GM12875 (cell line): ENCODE data around the gene SYT6.

Experiments
- H3K4me3 ChIP-seq: one replicate; pipeline ENCODE4 v1.5.1; 2011; ENCODE audit warnings: low read depth, low read length, control low read depth
- TF ChIP-seq, protein P1 (sequence below): IDR thresholded peaks from 2 replicates; pipeline ENCODE4 v1.5.1; 2011; ENCODE audit warnings: low read depth, mild to moderate bottlenecking, control low read depth, inconsistent platforms, low read length, moderate library complexity, borderline replicate concordance; ENCODE audit not compliant: insufficient read depth

Gene SYT6

DNA sequence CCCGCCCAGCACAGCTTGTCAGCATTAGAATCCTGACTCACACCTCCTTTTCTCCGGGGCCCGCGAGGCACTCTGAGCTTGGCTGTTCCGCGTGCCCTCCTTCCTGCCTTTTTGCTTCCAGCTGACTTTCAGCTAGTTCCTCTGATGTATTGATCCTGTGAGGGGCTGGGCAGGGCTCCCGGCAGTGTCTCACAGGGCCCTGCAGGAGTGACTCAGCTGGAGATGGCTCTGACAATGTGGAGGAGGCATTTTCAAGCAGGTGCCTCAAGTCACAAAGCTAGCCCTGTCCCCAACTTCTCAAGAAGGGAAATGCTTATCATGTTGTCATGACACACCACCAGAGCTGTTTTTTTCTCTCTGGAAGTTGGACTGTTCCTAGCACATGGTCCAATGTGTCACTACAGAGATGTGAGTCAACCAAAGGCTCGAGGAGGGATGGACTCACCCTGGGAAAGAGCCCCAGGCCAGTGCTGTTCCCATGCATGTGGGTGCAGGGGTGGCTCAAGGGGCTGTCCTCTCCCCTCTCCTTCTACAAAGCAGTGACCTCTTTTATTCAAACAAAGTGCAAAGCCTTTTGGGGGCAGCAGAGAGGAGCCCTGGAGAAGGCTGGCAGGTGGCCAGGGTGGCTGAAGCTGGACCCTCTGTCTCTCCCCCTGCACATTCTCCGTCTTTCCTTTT is 30.6 kb downstream of the SYT6 start:
- TF ChIP-seq, protein P1, sequence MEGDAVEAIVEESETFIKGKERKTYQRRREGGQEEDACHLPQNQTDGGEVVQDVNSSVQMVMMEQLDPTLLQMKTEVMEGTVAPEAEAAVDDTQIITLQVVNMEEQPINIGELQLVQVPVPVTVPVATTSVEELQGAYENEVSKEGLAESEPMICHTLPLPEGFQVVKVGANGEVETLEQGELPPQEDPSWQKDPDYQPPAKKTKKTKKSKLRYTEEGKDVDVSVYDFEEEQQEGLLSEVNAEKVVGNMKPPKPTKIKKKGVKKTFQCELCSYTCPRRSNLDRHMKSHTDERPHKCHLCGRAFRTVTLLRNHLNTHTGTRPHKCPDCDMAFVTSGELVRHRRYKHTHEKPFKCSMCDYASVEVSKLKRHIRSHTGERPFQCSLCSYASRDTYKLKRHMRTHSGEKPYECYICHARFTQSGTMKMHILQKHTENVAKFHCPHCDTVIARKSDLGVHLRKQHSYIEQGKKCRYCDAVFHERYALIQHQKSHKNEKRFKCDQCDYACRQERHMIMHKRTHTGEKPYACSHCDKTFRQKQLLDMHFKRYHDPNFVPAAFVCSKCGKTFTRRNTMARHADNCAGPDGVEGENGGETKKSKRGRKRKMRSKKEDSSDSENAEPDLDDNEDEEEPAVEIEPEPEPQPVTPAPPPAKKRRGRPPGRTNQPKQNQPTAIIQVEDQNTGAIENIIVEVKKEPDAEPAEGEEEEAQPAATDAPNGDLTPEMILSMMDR = no peak

DNA sequence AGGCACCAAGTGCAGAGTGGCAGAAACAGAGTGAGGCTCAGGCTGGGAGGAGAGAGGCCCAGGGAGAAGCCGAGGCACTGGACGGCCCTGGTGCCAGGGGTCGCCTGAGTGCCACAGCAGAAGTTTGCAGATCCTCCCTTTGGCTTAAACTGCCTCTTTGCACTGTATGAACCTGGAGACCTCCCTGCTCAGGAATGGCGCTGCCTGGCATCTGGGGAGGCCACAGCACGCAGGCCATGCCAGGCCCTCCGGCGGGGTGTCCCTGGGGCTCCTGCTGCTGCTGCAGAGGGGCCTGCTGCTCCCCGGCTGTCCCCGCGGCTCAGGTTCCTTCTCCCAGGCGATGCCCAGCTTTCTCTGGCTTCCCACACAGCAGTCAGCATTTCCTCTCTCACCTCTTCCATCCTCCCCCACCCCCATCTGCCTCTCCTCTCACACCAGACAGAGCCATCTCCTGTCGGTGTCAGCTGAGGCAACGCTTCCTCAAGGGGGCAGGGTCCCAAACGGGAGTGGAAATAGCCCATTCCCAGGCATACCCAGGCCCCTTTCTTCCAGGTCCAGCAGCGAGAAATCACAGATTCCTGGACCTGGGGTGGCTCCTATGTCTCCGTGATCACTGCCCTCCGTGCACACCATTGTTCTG is 35.2 kb downstream of the SYT6 start:
- TF ChIP-seq, protein P1 = no peak
- no peak overlapping the region for H3K4me3 ChIP-seq

More for the DNA sequence above, 30.6 kb downstream of the SYT6 start:
- H3K4me3 ChIP-seq = no peak overlapping the region

DNA sequence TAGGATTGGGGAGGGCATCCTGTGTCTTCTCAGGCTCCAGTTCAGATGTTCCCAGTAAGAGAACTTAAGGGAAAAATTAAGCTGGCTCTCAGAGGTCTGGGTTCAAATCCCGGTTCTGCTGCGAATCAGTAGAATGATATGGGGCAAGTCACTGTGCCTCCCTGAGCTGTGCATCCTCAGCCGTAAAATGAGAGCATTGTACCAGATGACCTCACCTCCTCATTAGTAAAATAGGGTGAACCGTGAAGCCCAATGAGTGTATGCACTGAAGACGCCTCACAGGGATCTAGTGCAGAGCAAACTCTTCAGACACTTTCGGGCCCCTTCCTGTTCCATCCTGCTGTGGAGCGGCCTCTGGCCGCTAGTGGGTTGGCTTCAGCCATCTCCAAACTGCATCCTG is 36.0 kb downstream of the SYT6 start:
- TF ChIP-seq, protein P1 = no peak

DNA sequence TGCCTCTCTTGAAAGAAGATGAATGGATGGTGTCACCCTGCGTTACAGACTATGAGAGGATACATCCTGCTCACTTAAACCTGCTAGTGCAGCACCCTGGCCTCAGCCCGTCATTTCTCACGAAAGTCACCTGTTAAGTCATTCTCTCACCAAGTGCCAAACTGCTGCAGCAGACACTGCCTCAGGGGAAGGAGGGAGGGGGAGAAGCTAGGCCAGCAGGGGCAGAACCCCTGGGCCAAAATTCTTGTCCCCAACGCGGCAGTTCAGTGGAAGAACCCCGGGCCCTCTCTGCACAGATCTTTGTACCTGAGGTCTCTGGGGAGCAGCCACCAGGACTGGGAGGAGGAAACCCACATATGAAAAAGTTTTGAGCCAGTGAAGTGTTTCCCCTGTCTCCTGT is 37.6 kb downstream of the SYT6 start:
- H3K4me3 ChIP-seq = no peak overlapping the region
- TF ChIP-seq, protein P1 = no peak

More for the DNA sequence above, 36.0 kb downstream of the SYT6 start:
- no peak overlapping the region for H3K4me3 ChIP-seq

DNA sequence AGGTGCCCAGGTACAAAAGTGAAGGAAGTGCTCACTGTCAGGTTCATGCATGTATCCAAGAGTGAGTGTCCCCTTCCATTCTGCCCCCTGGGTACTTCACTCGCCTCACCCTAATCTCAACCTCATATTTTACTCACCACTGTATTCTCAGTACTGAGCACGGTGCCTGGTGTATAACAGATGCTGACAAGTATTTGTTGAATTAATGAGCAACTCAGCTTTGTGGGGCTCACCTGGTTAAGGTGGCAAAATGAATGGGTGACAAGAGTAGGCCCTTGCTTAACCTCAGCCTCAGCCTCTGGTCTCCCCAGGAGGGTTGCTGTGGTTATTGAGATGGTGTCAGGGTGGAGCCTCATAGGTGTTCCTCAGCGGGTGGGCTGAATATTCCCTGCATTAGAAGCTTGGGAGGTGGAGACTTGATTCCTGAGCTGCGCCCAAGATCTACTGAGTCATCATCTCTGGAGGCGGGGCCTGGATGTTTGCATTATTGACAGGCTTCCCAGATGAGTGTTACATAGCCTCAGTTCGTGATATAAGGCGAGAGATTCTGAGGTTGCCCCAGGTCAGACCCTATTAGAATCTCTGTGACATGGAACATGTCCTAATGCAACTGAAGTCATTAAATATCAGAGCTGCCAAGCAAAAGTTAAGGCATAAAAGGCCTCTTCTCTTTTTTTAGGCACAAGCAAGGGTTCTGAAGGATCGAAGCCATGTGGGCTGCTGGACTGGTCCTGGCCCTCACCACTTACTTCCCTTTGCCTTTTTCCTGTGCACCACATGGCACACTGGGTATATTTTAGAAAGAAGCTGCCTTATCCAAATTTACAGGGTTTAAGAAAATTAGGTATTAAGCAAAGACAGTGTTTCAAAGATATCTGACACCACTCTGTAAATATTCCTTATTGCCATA is 39.2 kb downstream of the SYT6 start:
- TF ChIP-seq, protein P1 = no peak

DNA sequence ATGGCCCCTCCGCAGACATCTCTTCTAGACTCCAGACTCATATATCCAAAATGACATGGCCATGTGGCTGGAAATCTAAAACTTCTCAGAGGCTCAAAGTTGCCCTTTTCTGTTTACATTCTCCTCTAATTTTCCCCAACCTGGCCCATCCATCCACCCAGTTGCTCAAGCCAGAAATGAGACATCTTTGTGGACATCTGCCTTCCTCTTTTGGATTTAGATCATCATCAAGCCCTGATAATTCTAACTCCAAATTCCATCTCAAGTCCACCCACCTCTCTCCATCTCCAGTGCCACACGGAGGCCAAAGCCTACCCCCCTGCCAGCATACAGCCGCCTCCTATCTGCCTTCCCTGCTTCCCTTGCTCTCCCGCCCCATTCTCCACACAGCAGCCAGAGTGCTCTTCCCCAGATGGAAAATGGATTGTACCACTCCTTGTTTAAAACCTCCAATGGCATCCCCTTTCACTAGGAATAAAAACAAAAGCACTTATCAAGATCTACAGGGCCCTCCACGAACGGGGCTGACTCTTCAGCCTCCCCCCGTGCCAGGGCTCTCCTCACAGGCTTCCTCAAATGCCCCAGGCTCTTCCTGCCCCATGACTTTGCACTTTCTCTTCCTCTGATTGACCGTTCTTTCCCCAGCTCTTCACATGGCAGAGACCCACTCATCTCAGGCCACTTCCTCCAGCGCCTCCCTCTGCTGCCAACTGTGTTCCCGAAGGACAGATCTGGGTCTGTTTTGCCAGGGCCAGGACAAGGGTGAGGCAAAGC is 40.1 kb downstream of the SYT6 start:
- TF ChIP-seq, protein P1 = no peak
- H3K4me3 ChIP-seq = no peak overlapping the region

More for the DNA sequence above, 39.2 kb downstream of the SYT6 start:
- no peak overlapping the region for H3K4me3 ChIP-seq
